DND-41 (cell line): Measurements from ENCODE around the gene SLC11A1.

Source experiments
- CTCF ChIP-seq: IDR thresholded peaks from 2 replicates; pipeline ENCODE4 v1.5.1; 2012; ENCODE audit warnings: borderline replicate concordance, low read length, moderate library complexity, mild to moderate bottlenecking; ENCODE audit not compliant: poor library complexity, severe bottlenecking; ENCODE audit errors: extremely low read depth
- EZH2 ChIP-seq: IDR thresholded peaks from 3 replicates; pipeline ENCODE4 v1.6.1; 2012; ENCODE audit warnings: borderline replicate concordance, low read depth, mild to moderate bottlenecking, moderate library complexity, low read length, inconsistent platforms; ENCODE audit not compliant: severe bottlenecking

GRCh38 chr2:218368621-218369153 lies 13.4 kb upstream of the SLC11A1 start:
- no peak for TF ChIP-seq CTCF
- TF ChIP-seq EZH2, result no peak
